A172 (cell line): ENCODE data around the gene PLEKHM2. TPM values are rescaled to one million over a fixed set of nuclear protein-coding genes. Genes with fewer than 3 reads are reported as not detected.

ENCODE experiments used
- DNase-seq: peaks from one replicate; pipeline ENCODE4 v3.0.0-alpha.2; 2015; ENCODE audit warnings: low spot score
- total RNA-seq: library from RNA; depleted of rRNA; stranded (reverse); fragments of >200 nt; shearing (Covaris generic); gene quantifications from 2 replicates; pipeline ENCODE4 v1.2.3, GENCODE V29; 2014

Gene PLEKHM2
- total RNA-seq, 1 experiment from 2014 or later: 22.2 TPM

DNA sequence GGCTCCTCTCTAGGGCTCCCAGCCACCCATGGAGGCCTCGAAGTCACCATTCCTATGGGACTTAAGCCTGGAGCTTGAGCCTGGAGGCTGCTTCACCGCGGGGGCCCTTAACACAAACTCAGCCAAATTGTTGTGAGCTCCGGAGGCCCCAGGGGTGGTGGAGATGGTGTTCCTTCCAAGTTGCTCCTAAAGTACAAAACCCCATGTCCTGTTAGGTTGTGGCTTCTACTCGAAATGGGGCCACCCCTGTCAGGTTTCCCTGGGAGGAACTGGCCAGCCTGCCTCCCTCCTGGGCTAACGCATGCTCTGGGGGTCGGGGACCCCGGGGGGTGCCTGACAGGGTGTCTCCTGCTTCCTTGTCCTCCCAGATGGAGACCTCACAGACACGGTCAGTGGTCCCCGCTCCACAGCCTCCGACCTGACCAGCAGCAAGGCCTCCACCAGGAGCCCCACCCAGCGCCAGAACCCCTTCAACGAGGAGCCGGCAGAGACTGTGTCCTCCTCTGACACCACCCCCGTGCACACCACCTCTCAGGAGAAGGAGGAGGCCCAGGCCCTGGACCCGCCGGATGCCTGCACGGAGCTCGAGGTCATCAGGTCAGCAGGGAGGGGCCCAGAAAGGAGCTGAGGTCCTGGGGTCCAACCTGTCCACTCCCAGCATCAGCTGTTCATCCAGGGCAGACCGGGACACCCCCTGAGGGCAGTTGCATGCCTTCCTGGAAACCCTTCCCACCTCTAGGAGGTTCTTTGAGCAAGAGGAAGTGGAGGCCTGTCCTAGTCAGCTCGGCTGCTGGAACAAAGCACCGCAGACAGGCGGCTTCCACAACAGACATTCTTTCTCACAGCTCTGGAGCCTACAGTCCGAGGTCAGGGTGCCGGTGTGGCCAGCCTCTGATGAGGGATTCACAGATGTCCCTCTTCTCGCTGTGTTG is 41.1 kb downstream of the PLEKHM2 start:
- no peak for DNase-seq

DNA sequence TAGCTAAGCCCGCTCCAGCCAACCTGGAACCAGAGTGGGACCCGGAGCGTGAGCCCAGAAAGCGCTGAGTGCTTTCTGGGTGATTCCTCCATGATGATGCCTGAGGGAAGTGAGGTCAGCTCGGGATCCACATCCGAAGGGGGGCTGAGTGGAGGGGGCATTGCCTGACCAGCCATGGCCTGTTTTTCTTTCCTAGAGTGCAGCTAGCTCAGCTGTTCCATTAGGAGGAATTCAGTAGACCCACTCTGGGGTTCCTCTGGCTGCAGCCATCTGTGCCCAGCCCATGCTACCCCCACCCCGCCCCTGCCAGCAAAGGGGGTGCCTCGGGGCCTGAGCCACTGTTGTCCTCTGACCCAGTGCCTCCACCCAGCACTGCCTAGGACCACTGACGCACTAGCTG is 42.4 kb downstream of the PLEKHM2 start:
- DNase-seq: no peak

DNA sequence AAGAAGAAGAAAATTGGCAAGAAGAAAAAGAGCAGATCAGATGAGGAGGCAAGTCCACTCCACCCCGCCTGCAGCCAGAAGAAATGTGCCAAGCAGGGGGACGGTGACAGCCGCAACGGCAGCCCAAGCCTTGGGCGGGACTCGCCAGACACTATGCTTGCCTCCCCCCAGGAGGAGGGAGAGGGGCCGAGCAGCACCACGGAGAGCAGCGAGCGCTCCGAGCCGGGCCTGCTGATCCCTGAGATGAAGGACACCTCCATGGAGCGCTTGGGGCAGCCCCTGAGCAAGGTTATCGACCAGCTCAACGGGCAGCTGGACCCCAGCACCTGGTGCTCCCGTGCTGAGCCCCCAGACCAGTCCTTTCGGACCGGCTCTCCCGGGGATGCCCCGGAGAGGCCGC is 42.9 kb downstream of the PLEKHM2 start:
- DNase-seq: no peak

DNA sequence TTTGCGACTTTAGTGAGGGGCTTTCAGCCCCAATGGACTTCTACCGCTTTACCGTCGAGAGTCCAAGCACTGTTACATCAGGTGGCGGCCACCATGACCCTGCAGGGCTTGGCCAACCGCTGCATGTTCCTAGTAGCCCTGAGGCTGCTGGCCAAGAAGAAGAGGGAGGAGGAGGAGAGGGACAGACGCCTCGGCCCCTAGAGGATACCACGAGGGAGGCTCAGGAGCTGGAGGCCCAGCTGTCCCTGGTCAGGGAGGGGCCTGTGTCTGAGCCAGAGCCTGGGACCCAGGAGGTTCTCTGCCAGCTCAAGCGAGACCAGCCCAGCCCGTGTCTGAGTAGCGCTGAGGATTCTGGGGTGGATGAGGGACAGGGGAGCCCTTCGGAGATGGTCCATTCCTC is 43.3 kb downstream of the PLEKHM2 start:
- no peak for DNase-seq

DNA sequence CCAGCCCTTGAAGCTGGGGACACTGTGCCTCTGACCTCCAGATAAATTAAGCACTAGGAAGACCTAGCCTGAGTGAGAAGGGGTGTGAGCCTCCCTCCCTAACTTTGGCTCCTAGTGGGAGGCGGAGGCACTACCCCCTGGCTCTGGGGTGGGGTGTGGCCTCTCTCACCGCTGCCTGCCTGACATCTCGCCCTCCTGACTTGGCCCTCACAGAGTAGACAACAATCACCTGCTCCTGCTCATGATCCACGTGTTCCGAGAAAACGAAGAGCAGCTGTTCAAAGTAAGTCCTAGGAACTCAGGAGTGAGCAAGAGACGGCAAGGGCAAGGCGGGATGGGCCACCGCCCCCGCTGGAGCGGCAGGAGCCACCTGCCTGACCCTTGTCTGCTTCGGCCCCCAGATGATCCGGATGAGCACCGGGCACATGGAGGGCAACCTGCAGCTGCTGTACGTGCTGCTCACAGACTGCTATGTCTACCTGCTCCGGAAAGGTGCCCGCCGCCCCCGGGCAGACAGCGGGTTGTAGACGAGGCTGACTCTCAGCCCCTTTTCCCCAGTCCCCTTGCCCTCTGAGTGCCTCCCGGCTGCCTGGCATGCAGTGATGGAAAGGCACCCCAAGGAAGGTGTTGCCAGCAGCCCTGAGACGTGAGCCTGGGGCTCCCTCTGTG is 43.9 kb downstream of the PLEKHM2 start:
- no peak for DNase-seq

DNA sequence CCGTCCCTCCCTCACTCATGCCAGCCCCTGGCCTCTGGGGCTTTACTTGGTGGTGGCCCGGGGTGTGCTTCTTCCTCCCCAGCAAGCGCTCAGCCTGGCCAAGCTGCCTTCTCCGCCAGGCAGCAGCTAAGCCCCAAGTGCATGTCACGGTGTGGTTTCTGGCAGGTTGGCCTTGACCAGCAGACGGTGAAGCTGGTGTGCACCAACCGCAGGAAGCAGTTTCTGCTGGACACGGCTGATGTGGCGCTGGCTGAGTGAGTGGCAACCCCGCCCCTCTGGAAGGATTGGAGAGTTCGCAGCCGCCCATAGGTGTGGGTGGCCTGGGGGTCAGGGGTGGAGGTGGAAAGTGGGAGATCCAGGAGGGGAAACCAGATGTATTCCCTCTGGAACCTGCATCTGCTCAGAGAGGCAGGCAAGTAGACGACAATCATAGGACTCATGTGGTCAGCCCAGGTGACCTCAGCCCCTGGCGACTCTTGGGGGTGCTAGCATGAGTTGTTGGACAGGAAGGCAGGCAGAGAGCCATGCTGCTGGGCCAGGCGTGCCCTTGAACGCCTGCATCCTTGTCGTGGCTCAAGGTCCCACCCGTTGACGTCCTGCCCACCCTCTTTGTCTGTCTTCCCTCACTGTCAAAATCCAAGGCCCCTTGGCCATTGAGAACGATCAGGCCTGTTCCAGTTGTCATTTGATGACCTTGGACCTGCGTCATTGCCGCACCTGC is 45.0 kb downstream of the PLEKHM2 start:
- no peak for DNase-seq

DNA sequence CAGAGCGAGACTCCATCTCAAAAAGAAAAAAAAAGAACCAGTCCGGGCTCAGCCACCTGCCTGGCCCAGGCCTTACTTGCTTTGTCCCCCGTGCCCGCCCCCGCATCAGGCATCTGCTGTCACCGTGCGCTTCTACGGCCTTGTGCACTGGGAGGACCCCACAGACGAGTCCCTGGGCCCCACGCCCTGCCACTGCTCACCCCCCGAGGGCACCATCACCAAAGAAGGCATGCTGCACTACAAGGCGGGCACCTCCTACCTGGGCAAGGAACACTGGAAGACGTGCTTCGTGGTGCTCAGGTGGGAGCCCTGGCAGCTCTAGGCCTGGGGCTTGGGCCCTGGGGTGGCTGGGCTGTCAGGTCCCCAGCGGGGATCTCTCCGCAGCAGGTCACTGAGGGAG is 46.3 kb downstream of the PLEKHM2 start:
- no peak for DNase-seq

DNA sequence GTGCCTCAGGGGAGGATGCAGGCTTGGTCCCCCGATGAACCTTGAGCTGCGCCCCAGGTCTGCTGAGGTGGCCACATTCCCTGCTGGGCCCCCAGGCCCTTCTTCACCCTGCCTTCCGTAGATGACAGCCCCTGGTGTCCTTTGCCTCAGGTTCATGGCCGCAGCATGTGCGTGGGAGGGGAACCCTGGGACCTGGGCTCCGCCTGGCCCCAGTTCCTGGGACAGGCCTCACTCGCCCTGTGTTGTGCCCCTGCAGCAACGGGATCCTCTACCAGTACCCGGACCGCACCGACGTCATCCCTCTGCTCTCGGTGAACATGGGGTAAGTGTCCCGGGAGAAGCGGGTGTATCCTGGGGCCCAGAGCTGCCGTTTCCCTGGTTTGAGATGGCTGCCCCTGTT is 46.8 kb downstream of the PLEKHM2 start:
- no peak for DNase-seq

DNA sequence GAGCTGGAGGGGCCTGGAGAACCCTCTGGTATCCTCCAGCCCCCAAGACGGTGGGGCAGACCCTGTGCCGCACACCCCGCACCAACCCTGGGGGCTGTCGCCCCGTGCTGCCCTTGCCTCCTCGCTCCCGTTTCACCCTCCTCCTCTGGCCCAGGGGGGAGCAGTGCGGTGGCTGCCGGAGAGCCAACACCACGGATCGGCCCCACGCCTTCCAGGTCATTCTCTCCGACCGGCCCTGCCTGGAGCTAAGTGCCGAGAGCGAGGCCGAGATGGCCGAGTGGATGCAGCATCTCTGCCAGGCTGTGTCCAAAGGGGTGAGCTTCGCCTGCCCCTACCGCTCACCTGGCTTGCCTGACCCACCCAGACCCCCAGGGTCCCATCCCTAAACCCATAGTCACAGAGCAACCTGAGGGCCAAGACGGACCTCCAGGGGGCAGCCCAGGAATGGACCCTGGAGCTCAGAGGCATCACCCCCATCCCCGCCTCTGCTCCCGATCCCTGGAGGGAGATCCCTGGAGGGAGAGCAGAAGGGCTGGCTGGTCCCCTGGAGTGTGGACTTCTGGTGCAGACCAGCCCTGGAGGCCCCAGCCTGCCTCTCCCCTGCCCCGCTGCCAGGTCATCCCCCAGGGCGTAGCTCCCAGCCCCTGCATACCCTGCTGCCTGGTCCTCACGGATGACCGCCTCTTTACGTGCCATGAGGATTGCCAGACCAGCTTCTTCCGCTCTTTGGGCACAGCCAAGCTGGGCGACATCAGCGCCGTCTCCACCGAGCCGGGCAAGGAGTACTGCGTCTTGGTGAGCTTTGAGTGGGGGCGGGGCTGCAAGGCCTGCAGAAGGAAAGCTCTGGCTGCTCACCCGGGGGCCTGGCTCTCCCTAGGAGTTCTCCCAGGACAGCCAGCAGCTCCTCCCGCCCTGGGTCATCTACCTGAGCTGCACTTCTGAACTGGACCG is 47.9 kb downstream of the PLEKHM2 start:
- DNase-seq: no peak

DNA sequence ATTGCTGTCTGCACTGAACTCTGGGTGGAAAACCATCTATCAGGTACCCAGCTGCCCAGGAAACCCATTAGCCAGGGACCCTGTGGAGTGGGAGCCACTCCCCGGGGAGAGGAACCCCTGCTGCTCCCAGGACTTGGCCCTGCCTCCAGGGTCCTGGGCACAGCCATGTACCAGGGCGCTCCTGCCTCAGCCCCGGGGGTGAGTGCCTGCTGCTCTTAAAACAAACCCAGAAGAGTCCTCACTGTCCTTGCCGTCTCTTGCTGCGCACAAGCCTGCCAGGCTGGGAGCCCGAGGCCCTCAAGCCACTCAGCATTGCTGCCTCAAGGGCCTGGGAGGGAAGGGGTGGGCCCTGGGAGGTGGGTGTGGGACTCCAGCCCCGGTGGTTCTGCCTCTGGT is 48.6 kb downstream of the PLEKHM2 start:
- DNase-seq: no peak

DNA sequence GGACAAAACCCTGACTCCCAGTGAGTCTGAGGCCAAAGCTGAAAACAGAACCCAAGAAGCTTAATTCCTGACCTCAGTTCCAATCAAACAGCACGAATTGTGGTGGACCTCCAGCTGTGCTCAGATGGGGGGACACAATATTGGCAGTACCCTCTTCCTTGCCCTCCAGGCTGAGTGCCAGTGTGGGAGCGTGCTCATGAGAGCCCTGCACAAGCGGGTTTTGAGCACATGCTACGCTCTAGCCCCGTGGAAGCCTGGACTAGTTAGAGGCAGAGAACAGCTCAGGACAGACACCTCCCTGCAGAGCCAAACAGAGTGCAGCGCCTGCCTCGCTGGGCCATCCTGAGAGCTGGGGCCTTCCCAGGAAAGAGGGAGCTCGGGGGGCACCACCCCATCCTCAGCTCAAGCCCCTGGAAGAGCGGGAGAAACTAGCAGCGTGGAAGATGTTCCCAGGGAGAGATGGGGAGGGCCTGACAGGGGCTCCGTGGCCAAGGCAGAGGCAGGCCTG is 49.2 kb downstream of the PLEKHM2 start:
- DNase-seq: no peak

DNA sequence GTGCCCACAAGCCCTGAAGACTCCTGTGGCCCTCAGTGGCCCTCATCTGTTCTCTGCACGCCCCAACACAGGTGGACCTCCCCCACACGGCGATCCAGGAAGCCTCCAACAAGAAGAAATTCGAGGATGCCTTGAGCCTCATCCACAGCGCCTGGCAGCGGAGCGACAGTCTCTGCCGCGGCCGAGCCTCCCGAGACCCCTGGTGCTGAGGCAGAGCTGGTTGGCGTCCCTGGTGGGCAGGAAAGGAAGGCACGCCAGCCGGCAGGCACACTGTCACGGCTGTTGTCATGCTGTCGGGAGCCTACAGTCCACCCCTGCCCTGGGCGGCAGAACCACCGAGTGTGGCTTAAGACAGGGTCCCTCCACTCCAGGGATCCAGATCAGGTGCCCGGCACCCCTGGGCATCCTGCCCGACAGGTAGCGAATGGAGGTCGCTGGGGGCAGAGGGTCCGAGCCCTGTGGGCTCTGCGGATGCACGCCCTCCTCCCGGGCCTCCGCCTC is 49.7 kb downstream of the PLEKHM2 start:
- no peak for DNase-seq

DNA sequence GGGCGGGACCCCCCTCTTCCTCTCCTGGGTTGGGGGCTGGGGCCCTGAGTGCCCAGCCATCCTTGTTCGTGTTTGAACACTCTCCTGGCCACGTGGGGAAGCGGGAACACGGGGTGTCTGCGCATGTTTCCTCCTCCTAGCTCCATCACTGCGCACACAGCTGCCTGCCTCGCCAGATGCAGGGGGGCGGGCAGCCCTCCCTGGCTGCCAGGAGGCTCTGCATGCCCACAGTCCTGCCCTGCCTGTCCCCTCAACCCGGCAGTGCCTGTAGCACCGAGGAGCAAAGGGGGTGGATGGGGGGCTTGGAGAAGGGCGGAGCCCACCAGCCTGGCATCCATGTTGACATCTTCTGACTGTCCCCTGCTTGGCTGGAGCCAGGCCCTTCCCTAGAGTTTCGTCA is 50.2 kb downstream of the PLEKHM2 start:
- DNase-seq: no peak

DNA sequence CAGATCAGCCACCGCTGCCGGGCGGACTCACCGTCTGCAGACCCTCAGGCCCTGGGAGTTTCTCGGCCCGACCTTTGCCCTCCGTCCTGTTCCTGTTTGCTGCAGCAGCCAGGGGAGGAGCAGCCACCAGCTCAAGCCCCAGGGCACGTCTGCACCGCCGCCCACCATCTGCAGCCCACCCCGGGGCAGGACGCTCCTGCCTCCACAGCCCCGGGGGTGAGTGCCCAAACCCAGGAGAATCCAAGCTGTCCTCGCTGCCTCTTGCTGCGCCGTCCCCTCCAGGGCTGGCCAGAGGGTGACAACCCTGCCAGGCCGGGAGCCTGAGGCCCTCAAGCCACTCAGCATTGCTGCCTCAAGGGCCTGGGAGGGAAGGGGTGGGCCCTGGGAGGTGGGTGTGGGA is 50.8 kb downstream of the PLEKHM2 start:
- DNase-seq: no peak

DNA sequence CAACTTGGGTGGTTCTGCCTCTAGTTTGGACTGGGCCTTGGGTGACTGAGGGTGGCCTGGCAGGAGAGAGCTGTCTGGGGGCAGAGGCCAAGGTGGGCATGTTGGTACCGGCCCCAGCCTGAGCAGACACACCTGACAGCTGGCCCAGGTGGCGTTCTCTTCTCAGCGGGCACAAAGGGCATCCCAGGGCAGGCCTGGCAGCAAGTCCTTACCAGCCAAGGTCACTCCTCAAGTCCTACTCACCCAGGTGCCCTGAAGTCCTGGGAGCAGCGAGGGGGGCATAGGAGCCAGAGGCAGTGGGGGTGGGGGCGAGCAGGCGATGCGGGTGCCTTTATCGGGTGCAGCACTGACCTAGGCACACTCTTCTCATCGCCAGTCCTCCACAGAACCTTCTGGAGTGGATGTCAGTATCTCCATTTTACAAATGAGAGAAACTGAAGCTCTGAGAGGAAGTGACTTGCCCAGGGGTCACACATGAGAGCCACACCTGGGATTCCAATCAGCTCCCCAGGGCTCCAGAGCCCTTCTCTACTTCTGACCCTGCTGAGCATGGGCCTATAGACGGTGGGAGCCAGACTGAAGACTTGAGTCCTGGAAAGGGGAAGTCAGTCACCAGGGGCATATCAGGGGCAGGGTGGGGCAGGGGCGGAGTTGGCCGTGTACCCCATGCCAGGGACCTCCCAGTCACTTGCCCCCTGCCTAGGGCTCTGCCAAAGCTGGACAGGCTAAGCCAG is 51.4 kb downstream of the PLEKHM2 start:
- no peak for DNase-seq

DNA sequence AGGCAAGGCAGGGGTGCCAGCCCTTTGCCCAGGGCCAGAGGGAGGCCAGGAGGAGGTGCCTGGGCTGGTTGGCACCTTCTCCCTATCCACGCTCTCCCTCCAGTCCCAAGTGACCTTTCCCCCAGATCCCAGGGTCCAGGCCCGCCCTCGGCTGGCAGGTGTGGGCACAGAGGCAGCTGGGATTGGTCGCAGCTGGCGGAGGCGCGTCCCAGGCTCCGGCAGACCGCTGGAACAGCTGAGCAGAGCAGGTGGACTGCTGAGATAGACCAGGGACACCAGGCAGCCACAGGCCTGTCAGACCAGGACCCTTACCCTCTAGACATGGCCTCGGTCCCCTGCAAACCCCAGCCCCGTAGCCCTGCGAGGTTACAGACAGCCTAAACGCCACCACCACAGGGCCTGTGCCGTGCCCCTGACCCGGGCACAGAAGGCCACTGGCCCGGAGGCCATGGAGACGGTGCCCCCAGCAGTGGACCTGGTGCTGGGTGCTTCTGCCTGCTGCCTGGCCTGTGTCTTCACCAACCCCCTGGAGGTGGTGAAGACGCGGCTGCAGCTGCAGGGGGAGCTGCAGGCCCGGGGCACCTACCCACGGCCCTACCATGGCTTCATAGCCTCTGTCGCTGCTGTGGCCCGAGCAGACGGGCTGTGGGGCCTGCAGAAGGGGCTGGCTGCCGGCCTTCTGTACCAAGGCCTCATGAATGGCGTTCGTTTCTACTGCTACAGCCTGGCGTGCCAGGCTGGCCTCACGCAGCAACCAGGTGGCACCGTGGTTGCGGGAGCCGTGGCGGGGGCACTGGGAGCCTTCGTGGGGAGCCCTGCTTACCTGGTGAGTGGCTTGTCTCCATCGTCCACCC is 52.1 kb downstream of the PLEKHM2 start, which contains the start of gene SLC25A34:
TSS of gene SLC25A34 (plus strand) at position 221 of the 854 bp plus-strand sequence. CDS start at position 449, 228 bp downstream.
- DNase-seq: no peak

DNA sequence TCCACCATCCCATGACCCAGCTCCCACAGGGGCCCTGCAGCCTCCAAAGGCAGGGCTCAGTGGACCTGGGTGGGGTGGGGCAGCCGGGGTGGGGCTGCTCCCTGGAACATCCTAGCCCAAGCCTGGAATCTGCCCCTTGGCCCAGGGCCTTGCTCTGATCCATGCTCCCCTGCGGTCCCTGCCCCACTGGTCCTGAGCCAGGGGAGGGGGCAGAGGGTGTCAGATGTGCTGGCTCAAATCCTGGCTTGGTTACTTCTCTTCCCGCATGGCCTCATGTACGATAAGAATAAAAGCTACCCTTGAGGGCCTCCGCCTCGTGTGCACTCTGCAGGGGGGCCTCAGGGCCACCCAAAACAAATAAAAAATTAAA is 52.8 kb downstream of the PLEKHM2 start:
- DNase-seq: no peak

DNA sequence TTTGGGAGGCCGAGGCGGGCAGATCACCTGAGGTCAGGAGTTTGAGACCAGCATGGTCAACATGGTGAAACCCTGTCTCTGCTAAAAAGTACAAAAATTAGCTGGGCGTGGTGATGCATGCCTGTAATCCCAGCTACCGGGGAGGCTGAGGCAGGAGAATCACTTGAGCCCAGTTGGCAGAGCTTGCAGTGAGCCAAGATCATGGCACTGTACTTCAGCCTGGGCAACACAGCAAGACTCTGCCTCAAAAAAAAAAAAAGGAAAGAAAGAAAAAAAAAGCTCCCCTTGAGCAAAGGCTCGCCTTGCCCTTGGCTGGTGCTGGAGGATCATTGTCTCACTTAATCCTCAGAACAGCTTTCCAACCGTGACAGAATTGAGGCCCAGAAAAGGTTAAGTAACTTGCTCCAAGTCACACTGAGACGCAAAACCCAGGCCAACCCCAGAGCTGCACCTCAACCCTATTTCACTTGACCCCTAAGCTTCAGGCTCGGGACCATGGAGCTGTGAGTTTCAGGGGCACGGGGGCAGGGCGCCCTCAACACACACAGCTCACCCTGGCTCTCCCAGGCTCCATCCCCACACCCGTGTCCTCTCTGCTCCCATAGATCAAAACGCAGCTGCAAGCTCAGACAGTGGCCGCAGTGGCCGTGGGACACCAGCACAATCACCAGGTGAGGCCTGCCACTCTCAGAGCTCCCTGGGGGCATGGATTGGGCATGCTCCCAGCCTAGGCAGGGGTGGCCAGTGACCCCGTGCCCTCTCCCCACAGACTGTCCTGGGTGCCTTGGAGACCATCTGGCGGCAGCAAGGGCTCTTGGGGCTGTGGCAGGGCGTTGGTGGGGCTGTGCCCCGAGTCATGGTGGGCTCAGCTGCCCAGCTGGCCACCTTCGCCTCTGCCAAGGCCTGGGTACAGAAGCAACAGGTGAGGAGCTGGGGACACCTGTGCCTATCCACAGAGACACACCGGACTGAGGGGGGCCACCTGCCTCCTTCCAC is 53.5 kb downstream of the PLEKHM2 start:
- no peak for DNase-seq
